Stimulated activated CD4-positive, alpha-beta T cell treated with anti-CD3 and anti-CD28 coated beads, Interleukin-2, amount 100 ng/mL, for 4 hours (primary cell): ENCODE measurements around the gene TBX2.

ENCODE experiments used
- DNase-seq: peaks from one replicate; pipeline ENCODE4 v3.0.0-alpha.2; 2020; ENCODE audit warnings: low read depth

TBX2 gene

DNA sequence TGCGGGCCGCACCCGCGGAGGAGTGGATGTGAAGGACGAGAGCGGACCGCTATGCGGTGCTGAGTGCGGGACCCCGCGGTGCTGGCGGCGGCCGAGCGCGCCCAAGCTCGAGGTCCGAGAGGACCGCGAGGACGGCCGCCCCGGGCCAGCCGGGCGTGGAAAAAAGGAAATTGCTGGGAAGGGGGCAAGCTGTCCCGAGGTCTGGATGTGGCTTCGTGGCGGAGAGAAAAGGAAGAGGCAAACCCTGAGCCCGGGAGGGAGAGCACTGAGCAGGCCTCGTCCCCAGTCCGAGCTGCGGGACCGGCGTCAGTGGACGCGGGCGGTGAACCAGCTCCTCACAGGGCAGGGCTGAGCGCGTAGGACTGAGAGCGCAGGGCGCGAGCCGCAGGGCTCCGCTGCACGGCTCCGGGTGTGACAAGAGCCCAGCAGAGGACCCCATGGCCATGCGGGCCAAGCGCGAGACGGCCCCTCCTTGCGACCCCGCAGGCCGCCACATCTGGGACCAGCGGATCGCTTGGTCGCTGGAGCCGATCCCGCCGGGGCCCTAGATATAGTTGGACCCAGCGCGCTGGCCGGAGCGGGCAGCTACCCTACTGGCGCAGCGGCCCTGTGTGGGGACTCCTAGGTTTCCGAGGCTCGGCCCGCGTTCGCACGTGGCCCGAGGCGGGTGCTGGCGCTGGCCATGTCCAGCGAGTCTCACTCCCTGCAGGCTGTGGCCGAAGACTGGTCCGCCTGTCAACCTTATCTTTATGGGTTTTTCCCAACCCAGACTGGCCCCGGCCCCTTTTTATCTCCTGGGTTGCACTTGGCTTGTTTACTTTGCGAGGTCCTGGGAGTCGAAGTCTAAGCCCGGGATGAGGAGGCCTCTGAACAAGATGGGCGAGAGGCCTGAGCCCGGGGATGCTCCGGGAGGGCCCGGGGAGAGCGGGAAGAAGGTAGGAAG, 55.0 kb downstream of the TBX2 start:
- no peak for DNase-seq

GRCh38 chr17:61455324-61456060, 55.8 kb downstream of the TBX2 start:
- DNase-seq: no peak

- DNase-seq: no peak
These were observed 56.5 kb downstream of the TBX2 start for GRCh38 chr17:61456061-61456681.

DNA sequence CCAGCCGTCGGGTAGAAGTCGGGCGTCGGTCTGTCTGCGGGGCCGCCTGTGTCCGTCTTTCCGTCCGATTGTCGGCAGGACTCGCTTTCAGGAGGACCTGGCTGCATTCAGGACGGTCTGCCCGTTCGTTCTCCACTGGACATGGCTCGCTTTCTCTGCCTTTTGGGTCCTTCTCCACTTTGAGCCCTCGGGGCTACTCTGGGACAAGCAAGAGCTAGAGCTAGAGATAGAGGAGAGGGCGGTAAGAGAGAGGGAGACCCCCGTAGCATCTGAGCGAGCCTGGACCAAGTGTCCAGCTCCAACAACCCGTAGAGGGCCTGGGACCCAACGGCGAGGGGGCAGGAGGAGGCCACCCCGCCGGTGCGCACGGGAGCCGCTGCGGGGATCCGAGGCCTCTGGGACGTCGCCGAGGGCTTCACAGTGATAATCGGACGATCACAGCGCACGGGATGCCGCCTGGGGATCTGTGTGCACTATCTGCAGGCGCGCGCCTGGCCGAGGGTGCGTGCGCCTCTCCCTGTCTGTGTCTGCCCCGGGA, 57.1 kb downstream of the TBX2 start:
- DNase-seq: no peak

GRCh38 chr17:61457226-61457983, 57.8 kb downstream of the TBX2 start:
- DNase-seq: no peak

DNA sequence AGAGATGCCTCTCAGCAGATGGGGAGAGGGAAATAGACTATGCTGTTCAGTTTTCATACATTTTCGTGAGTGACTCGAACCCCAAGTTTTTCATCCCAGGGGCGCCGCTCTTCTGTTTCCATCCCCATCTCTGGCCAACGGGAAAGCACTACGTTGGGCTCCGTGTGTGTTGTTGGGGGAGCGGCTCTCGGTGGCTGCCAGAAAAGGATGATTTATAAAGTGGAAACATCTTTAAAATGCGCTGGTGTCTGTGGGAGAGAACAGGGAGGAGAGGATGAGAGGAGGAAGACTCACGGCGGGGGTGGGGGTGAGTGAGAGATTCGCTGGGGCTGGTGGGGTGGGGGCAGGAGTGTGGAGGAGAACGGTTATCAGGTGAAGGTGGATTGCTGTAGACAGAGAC, 58.4 kb downstream of the TBX2 start:
- DNase-seq: no peak

DNA sequence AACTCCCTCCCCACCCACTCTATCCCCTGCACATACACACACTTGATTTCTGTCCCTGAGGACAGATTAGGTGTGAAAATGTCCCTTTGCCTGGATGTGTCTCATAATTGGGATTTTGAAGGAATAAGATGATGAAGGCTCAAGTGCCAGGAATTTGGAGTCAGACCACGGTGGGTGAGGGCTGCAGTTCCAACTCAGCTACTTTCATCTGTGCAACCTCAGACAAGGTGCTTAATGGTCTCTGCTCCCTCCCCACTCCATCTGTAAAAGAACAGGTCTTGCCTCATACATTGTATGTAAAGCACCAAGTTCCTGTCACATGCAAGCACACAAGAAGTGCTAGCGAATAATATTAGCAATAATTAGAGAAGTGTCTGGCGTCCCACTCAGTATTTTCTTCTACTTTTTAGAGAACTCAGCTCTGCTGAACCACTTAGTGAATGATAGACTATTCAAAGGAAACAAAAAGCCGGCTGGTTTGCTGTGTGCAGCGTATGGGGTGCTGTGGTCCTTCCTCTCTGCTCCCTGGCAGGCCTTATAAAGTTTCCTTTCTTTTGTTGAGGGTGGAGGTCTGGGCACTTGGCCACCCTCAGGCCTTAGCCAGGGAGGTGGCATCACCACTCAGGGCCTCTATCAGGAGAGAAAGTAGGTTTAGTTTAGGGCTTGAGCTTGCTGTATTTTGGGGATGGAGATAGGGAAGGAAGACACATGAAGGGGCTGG, 58.9 kb downstream of the TBX2 start:
- no peak for DNase-seq
